Activated CD4-positive, CD25-positive, alpha-beta regulatory T cell treated with anti-CD3 and anti-CD28 coated beads, Interleukin-2, amount 50 U/mL, for 72 hours (primary cell): ENCODE measurements around the gene CDYL.

ENCODE experiments used
- DNase-seq: peaks from one replicate; pipeline ENCODE4 v3.0.0; 2021

Gene CDYL

GRCh38 chr6:4774715-4775493 is 1.3 kb upstream of the CDYL start:
- peak; percentile 38 for DNase-seq

GRCh38 chr6:4775494-4776130 is 592 bp upstream of the CDYL start:
- DNase-seq = no peak

DNA sequence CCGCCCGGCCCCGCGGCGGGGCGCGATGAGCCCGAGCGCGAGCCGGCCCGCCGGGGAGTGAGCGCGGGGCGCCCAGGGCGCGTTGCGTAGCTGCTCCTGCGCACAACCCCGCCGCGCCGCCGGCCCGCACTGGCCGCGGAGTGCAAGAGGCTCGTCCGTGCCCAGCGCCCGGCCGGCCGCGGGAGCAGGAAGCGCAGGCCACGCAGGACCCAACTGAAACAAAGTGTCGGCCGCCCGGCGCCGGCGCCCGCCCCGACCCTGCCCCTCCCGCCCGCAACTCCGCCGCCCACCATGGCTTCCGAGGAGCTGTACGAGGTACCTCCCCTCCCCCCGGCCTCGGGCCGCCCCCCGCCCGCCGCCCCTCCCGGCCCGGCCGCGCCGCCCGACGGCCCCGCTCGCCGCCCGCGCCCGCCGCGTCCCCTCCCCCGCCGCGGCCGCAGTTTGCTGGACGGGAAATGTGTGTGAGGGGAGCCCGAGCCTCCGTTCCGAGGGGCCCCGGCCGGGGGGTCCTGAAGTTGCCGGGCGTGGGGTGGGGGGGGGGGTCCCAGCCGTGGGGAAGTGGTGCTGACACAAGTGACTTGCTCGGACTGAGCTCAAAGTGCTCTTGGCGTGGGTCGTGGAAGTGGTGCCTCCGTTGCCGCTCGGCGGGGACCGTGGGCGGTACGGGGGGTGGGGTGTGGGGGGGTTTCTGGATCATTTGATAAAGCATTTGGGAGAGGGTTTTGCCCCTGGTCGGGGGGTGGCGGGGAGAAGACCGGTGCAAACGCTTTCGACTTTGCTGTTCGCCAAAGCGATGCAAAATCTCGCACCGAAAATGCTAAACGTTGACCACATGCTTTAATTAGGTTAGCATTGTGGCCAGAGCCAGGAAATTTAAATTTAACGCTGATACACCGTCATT is 539 bp downstream of the CDYL start:
- DNase-seq = peak; percentile 44

- no peak for DNase-seq
Measured at GRCh38 chr6:4777394-4777935, 1.3 kb downstream of the CDYL start.

GRCh38 chr6:4778086-4778485 is 1.9 kb downstream of the CDYL start:
- no peak for DNase-seq

GRCh38 chr6:4780360-4780812 is 4.2 kb downstream of the CDYL start:
- no peak for DNase-seq

DNA sequence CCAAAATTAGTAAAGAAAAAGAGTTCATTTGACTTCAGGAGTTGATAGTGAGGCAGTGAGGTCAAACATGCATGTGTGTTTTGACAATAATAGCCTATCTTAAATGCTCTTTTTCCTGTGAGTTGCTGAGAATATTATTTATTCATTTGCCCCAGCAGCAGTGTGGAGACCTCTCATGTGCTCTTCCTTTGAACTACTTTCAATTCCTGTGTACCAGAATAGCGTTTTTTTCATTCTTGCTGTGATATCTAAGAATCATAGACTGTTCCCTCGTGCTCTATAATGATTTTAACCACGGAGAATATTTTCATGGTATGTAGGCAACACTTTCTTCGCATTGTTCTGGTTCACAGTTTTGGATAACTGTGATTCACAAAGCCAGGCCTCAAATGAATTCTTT is 5.2 kb downstream of the CDYL start:
- no peak for DNase-seq

DNA sequence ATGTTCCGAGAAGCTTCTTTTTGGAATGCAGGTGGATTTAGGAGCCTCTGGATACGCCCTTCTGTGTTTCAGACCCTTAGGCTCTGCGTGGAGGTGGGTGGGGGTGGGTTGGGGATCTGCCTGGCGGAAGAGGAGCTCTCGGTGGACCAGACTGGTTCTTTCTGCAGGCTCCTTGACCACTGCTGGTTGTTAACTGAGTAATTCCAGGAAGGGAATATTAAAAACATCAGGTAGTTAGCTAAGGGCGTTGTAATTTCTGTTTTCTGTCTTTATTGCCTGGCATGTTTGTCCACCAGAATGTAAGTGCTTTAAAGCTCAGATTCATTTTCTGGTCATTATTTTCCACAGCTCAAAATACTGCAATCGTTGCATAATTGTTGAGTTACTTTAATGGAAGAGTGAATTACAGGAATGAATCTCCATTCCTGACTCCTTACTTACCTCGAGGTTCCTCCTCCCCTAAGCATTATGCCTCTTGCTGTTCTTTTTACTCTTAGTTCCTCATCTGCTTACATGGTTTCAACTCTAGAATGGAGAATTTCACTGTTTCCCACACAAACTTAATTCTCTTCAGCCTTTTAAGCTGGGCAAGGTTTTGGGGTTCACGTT is 5.9 kb downstream of the CDYL start:
- DNase-seq = no peak

GRCh38 chr6:4786996-4787395 is 10.8 kb downstream of the CDYL start:
- no peak for DNase-seq

- DNase-seq = no peak
Measured at GRCh38 chr6:4788482-4788881, 12.3 kb downstream of the CDYL start.

DNA sequence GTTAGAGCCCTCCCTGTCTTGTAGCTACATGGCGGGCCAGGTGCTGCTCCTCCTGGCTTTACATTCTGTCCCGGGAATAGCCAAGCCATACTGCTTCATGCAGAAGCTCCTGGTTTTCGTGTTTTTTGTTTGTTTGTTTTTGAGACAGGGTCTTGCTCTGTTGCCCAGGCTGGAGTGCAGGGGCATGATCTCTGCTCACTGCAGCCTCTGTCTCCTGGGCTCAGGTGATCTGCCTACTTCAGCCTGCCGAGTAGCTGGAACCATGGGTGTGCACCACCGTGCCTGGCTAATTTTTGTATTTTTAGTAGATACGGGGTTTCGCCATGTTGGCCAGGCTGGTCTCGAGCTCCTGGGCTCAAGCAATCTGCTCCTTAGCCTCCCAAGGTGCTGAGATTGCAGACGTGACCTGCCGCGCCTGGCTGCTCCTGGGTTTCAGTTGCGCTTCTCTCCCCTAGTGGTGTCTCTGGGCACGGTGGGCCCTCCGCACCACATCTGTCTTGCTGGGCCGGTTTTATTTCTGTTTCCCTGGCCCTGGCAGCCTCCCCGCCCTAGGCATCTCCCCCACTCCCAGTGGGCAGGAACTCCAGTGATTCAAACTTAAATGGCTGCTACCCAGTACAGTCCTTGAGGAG is 12.9 kb downstream of the CDYL start:
- DNase-seq = no peak

- no peak for DNase-seq
Measured at GRCh38 chr6:4790158-4790899, 14.1 kb downstream of the CDYL start.

GRCh38 chr6:4794140-4794707 is 18.0 kb downstream of the CDYL start:
- DNase-seq = no peak

DNA sequence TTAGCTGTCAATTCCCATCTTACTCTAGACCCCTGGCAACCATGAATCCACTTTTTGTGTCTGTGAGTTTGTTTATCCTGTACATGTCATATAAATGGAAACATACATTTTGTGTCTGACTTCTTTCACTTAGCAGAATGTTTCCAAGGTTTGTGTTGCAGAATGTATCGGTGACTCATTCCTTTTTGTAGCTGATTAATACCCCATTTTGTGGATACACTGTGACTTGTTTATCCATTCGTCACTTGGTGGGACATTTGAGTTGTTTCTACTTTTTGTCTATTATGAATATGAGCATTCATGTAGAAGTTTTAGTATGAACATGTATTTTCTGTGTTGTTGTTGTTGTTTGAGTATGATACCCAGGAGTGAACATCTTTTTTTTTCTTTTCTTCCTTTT is 21.4 kb downstream of the CDYL start:
- no peak for DNase-seq

DNA sequence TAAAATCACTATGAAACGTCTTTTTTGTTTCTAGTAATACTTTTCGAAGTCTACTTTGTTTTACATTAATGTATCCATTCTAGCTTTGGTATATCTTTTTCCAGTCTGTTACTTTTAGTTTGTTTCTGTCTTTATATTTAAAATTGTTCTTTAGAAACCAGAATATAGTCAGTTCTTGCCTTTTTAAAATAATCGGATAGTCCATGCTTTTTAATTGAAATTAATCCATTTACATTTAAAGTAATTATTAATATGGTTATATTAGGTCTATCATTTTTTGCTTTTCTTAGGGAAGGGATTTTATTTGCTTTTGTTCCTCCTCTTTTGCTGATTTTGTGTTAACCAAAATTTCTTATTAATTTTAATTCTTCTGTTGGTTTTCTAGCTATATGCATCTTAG is 23.7 kb downstream of the CDYL start:
- no peak for DNase-seq

GRCh38 chr6:4800662-4801061 is 24.5 kb downstream of the CDYL start:
- no peak for DNase-seq

GRCh38 chr6:4801491-4802110 is 25.4 kb downstream of the CDYL start:
- DNase-seq = no peak

GRCh38 chr6:4802312-4802935 is 26.2 kb downstream of the CDYL start:
- no peak for DNase-seq

- DNase-seq = no peak
Measured at GRCh38 chr6:4803343-4803744, 27.1 kb downstream of the CDYL start.

- DNase-seq = no peak
Measured at GRCh38 chr6:4804095-4804494, 27.9 kb downstream of the CDYL start.
